T47D (cell line): Measurements from ENCODE around the gene TBCD.

Experiments
- DNase-seq, 2 experiments: peaks; one replicate each; pipeline versions ENCODE4 v3.0.0 to v3.0.0-alpha.2; 2011 to 2012; ENCODE audit warnings: low read depth in 1 of 2, low spot score in 1 of 2
- JUND ChIP-seq: IDR thresholded peaks from 2 replicates; pipeline ENCODE4 v1.6.1; 2012; ENCODE audit warnings: low read depth
- in situ Hi-C: cut with HindIII; loops from 2 replicates; pipeline ENCODE4 v1.10.0; 2016; ENCODE audit warnings: low sequenced_read_pairs, low pct_unique_long_range_greater_than_20kb

TBCD gene

GRCh38 chr17:82876149-82876548 lies 124.3 kb downstream of the TBCD start:
- no peak for TF ChIP-seq JUND

GRCh38 chr17:82876602-82877379 lies 124.9 kb downstream of the TBCD start:
- peak; percentile 93 to 96 for DNase-seq
- no peak for TF ChIP-seq JUND
- in situ Hi-C loops = no loop called here

More at GRCh38 chr17:82876149-82876548, 124.3 kb downstream of the TBCD start:
- in situ Hi-C loops = no loop called here
- DNase-seq = peak in 1 of 2 experiments; percentile 36

DNA sequence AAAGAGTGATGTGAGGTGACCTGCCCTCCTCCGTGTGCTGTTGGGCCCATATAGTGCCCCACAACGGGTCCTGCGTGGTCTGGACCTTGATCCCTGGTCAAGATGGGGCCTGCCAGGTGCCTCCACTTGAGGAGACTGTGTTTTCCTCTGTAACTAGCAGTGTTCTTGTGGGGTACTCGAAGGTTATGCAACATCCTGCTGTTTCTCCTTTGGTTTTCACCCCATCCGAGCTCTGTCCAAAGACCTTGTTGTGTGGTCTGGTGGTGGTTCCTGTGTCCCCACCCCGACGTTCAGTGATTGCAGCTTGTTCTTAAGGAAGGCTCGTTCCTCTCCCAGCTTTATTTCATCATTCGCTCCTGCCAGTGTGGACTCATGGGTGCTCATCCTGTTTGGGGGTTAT lies 126.7 kb downstream of the TBCD start:
- no peak for DNase-seq
- TF ChIP-seq JUND = no peak
- in situ Hi-C loops = no loop called here

DNA sequence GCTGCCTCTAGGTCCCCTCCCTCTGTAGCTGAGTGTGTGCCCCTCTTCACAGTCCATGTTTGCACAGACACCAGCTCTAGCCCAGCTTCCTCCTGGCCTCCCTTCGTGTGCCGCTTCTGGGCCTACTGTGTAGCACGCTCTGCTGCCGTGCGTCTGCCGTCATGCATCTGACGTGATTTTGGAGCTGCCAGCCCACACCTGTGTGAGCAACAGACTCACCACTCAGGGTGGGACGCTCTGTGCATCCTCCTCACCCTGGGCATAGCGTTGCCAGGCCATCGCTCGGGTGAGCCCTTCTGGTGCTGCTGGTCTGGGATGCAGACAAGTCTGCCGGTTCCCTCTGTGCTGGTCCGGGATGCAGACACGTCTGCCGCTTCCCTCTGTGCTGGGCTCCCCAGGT lies 127.4 kb downstream of the TBCD start:
- TF ChIP-seq JUND = no peak
- in situ Hi-C loops = no loop called here
- no peak for DNase-seq

- in situ Hi-C loops = no loop called here
- TF ChIP-seq JUND = no peak
- DNase-seq = no peak
Measured at GRCh38 chr17:82880620-82881323, 128.9 kb downstream of the TBCD start.

DNA sequence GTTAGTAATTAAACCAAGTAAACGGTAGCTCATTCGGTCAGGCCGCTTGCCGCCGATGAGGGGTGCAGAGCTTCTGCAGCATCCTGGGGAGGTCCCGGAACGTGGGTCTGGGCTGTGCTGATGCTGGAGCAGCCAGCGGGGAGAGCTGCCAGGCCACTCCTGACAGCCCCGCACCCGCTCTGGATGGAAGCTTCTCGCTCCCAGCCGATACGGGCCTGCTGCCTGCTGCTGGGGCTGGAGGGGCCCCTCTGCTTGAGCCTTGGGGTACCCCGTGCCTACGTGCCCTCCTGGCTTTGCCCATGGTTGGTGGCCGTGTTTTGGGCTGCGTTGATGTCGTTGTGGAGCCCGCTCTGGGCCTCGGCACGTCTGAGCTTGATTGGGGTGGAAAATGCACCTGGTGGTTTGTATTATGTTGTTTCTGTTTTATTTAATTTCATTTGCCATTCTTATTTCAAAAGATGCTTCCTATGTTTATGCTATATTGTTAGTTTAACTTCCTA lies 129.5 kb downstream of the TBCD start:
- DNase-seq = no peak
- no peak for TF ChIP-seq JUND
- in situ Hi-C loops = no loop called here

- no peak for DNase-seq
- no peak for TF ChIP-seq JUND
- in situ Hi-C loops = no loop called here
Measured at GRCh38 chr17:82881900-82882714, 130.2 kb downstream of the TBCD start.

GRCh38 chr17:82882715-82883418 lies 131.0 kb downstream of the TBCD start:
- DNase-seq = no peak
- in situ Hi-C loops = no loop called here
- no peak for TF ChIP-seq JUND

- no peak for DNase-seq
- in situ Hi-C loops = no loop called here
Measured at GRCh38 chr17:82883419-82884031, 131.7 kb downstream of the TBCD start.

DNA sequence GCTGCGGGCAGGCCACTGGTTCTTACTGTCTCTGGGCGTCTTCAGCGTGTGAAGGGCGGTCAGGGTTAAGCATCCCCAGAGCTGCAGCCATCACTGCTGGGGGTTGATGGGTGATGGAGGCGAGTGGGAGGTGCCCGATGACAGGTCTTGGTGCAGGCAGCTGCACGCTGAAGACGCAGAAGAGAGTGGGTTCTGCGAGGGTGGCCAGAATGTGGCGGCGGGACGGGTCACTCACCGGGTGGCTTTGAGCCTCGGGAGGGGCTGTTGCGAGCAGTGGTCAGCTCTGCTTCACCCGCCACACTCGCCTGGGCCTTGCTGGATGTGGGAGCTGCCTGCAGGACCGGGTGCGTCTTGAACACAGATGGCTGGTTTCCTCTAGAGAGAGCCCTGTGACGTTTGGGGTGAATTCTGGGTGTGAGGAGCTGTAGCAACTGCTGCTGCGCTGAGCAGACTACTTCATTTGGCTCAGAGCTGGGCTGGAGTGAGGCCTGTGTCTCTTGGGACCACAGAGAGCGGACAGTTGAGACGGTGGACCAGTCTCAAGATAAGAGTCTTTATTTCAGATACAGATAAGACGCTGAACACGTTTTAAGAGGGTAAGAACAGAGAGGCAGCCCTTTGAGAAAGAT lies 132.6 kb downstream of the TBCD start:
- TF ChIP-seq JUND = no peak
- no peak for DNase-seq
- in situ Hi-C loops = no loop called here

More at GRCh38 chr17:82883419-82884031, 131.7 kb downstream of the TBCD start:
- no peak for TF ChIP-seq JUND

- DNase-seq = no peak
- in situ Hi-C loops = no loop called here
Measured at GRCh38 chr17:82884970-82885353, 133.1 kb downstream of the TBCD start.

More at GRCh38 chr17:82884970-82885353, 133.1 kb downstream of the TBCD start:
- no peak for TF ChIP-seq JUND
